K562 (cell line): ENCODE data around the gene S100A4.

Experiments used
- HBP1 ChIP-seq: fragments of 450-650 bp; formaldehyde crosslinking; IDR thresholded peaks from 2 replicates; pipeline ENCODE4 v1.4.0; 2022; ENCODE audit warnings: missing genetic modification characterization
- NRF1 ChIP-seq, 2 experiments: fragments of 450-650 bp; IDR thresholded peaks in 1 of 2; conservative IDR thresholded peaks in 1 of 2; 2 replicates each; pipeline ENCODE4 v1.6.1; 2014; ENCODE audit warnings: mild to moderate bottlenecking in 2 of 2
- POLR2AphosphoS5 ChIP-seq: IDR thresholded peaks from 2 replicates; pipeline ENCODE4 v1.6.1; 2011; ENCODE audit warnings: mild to moderate bottlenecking, low read depth, low read length, moderate library complexity; ENCODE audit not compliant: control insufficient read depth, insufficient read depth
- SRSF9 ChIP-seq: fragments of 200-400 bp; formaldehyde crosslinking; IDR thresholded peaks from 2 replicates; pipeline ENCODE4 v1.6.1; 2017; ENCODE audit warnings: low read depth, low read length, borderline replicate concordance
- TF ChIP-seq, protein P1 (sequence below): sonication (generic); formaldehyde crosslinking; IDR thresholded peaks from 2 replicates; pipeline ENCODE4 v1.8.0; 2022; ENCODE audit warnings: missing genetic modification reagents, mild to moderate bottlenecking, borderline replicate concordance

DNA sequence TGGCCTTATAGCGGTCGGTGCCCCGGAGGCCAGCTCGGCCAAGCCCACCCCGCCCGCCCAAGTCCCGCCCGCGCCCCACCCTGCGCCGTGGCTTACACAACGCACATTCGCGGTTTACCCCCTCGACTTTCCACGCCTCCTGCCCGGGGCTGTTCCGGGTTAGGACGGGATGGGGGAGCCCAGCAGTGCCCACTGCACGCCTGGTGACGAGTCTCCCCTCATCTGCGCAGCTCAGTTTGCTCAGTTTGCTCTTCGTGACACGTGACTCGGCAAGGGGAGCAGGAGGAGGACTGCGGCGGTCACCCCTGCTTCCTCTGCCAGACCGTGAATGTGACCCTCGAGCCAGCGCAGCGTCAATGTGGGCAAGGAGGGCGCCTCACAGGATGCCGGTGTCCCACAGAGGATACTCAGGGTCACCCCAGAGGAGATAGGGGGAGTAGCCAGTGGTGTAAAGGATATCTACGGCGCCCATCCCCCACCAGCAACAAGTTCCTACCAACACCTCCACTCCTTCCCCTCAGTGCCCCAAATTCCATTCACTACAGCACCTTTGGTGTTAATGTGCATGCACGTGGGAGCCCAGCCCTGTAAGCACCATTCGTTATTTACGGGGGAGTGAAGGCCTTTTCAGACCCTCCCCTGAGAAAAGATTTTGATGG lies 9.5 kb downstream of the S100A4 start:
- TF ChIP-seq HBP1, result no peak
- TF ChIP-seq, protein P1, sequence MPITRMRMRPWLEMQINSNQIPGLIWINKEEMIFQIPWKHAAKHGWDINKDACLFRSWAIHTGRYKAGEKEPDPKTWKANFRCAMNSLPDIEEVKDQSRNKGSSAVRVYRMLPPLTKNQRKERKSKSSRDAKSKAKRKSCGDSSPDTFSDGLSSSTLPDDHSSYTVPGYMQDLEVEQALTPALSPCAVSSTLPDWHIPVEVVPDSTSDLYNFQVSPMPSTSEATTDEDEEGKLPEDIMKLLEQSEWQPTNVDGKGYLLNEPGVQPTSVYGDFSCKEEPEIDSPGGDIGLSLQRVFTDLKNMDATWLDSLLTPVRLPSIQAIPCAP, result no peak
- TF ChIP-seq NRF1 (conservative IDR thresholded peaks at IDR 0.05 in 1 of 2, IDR thresholded peaks at IDR 0.05 in 1 of 2), result no peak; a peak in 1 of 4 replicates
- TF ChIP-seq POLR2AphosphoS5, result no peak
- no peak for TF ChIP-seq SRSF9
